LNCaP clone FGC (cell line): ENCODE data around the gene TSPAN31.

Experiments
- DNase-seq: peaks from one replicate; pipeline ENCODE4 v3.0.0-alpha.2; 2011; ENCODE audit warnings: low read depth
- H3K4me3 ChIP-seq: 2 replicates; pipeline ENCODE4 v1.5.1; 2011; ENCODE audit warnings: mild to moderate bottlenecking, low read depth, low read length, control low read depth
- TF ChIP-seq, protein P1 (sequence below): IDR thresholded peaks from 2 replicates; pipeline ENCODE4 v1.5.1; 2012; ENCODE audit warnings: mild to moderate bottlenecking; ENCODE audit not compliant: control insufficient read depth, insufficient read depth; ENCODE audit errors: extremely low read depth

Gene TSPAN31

GRCh38 chr12:57738661-57739237 is 6.1 kb upstream of the TSPAN31 start, which contains the start of gene AGAP2:
Gene AGAP2, minus strand, starts transcription at chr12:57738742. Its CDS starts 496 bp downstream, at chr12:57738246.
- no peak within 1 kb of the TSS for H3K4me3 ChIP-seq
- no peak for DNase-seq
- TF ChIP-seq, protein P1, sequence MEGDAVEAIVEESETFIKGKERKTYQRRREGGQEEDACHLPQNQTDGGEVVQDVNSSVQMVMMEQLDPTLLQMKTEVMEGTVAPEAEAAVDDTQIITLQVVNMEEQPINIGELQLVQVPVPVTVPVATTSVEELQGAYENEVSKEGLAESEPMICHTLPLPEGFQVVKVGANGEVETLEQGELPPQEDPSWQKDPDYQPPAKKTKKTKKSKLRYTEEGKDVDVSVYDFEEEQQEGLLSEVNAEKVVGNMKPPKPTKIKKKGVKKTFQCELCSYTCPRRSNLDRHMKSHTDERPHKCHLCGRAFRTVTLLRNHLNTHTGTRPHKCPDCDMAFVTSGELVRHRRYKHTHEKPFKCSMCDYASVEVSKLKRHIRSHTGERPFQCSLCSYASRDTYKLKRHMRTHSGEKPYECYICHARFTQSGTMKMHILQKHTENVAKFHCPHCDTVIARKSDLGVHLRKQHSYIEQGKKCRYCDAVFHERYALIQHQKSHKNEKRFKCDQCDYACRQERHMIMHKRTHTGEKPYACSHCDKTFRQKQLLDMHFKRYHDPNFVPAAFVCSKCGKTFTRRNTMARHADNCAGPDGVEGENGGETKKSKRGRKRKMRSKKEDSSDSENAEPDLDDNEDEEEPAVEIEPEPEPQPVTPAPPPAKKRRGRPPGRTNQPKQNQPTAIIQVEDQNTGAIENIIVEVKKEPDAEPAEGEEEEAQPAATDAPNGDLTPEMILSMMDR: no peak

DNA sequence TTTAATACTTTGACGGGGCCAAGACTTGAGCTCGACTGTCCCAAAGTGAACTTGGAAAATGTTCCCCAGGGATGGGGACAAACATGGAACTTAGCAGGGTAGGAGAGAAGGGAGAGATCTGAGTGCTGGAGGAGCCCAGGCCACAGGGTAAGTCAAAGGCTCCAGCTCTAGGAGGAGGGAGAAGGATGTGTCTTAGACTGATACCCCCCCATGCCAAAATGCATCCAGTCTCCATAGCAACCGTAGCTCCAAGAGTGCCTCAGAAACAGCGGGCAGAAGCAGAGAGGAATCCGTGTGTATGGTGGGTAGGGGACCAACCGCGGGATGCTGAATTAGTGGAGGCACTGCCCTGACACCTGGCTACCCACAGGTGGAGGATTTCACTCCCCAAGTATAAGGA is 5.5 kb upstream of the TSPAN31 start:
- H3K4me3 ChIP-seq: no peak overlapping the region
- DNase-seq: no peak
- TF ChIP-seq, protein P1: no peak

- DNase-seq: no peak
- TF ChIP-seq, protein P1: no peak
- no peak overlapping the region for H3K4me3 ChIP-seq
Observed at GRCh38 chr12:57739914-57740538, 4.8 kb upstream of the TSPAN31 start.

DNA sequence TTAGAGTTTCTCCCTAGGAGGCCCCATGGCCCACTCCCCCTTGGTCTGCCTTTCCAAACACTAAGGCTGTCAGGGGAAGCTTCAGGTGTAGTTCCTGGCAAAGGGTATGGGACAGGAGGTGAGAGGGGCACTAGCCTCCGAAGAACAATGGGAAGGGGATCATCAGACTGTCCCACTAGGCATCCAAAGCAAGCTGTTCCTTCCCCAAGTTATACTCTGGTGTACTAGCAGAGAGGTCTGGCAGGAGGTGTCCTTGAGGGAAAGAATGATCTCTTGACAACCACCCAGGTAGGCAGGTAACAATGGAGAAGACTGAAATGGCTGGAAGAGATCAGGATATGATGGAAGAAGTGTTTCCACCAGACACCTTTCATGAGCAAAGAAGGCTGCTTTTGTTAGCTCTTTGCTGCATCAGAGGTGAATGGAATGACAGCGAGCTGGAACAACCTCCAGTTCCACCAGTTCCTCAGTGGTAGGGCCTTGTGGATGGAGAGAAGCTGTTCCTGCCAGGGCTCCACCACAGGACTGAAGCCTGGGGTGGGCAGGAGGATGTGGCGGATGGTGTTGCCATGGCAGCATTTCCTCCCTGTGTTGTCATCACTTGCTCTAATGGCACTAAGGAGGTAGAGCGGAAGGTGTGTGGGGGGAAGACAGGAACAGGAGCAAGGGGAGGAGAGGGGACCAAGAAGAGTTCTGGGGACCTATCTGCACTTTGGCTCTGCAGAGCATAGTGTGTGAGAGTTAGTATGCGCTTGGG is 4.0 kb upstream of the TSPAN31 start:
- DNase-seq: no peak
- H3K4me3 ChIP-seq: no peak overlapping the region
- TF ChIP-seq, protein P1: no peak

- TF ChIP-seq, protein P1: no peak
- H3K4me3 ChIP-seq: no peak overlapping the region
- DNase-seq: no peak
Observed at GRCh38 chr12:57741413-57741789, 3.4 kb upstream of the TSPAN31 start.

DNA sequence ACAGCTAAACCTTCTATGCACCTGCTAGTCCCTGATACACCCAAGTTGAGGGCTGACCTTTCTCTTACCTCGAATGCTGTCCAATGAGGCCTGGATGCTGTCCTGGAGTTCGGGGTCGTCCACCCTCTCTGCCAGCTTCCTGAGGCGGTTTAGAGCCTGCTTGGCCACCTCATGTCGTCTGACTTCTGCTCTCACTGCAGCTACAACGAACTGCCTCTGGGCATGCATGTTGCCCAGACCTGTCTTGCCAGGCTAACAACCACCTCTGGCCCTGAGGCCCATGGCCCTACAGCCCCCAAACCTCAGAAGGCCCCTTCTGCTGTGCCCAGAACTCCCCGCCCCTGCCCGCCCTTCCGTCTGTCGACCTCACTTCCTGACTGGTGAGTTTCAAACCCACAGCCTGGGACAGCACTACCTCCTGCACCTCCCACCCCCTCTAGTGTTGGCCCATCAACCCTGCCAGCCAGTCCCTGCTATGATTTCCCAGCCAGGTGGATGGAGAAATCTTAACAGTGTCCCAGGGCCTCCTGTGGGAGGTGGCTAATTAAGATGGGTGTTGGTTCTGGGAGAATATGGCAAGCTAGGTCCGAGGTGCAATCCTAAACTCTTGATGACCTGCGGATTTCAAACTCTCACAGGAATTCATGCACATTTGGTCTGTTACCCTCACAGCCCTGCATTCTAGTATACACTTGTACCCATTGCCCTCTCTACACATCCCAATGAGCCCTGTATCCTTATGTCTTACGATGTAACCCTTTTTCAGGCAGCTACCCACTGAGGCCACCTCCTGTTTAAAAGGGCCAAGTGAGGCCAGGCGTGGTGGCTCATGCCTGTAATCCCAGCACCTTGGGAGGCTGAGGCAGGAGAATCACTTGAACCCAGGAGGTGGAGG is 2.7 kb upstream of the TSPAN31 start:
- no peak overlapping the region for H3K4me3 ChIP-seq
- DNase-seq: no peak
- TF ChIP-seq, protein P1: no peak
